RWPE1 (cell line): ENCODE results near the gene HS3ST1.

Experiments
- CTCF ChIA-PET: fragments of 350-600 bp; sonication (Branson Sonifier 250); formaldehyde crosslinking; extraction: SDS; loops from one replicate; lab custom pipeline; 2021; lab: Yijun Ruan, JAX
- POLR2A ChIA-PET: fragments of 400-600 bp; formaldehyde crosslinking; extraction: SDS; loops from one replicate; lab custom pipeline; 2020; ENCODE audit warnings: antibody characterized with exemption; ENCODE audit not compliant: low non-redundant PET; lab: Yijun Ruan, JAX
- DNase-seq: peaks from one replicate; pipeline ENCODE4 v3.0.0; 2012; ENCODE audit warnings: low spot score
- H3K27ac ChIP-seq: fragments of 450-650 bp; 2 replicates; pipeline ENCODE4 v1.5.1; 2017
- CTCF ChIP-seq: fragments of 450-650 bp; conservative IDR thresholded peaks from 2 replicates; pipeline ENCODE4 v1.5.1; 2017; ENCODE audit warnings: low read depth, mild to moderate bottlenecking

HS3ST1 gene

GRCh38 chr4:11438647-11439046, 10.0 kb upstream of the HS3ST1 start:
- no peak for DNase-seq
- CTCF ChIA-PET = no interaction called here
- no peak overlapping the region for H3K27ac ChIP-seq
- POLR2A ChIA-PET = no interaction called here
- TF ChIP-seq CTCF = no peak

- no peak overlapping the region for H3K27ac ChIP-seq
- POLR2A ChIA-PET = no interaction called here
- TF ChIP-seq CTCF = no peak
- CTCF ChIA-PET = interaction anchor here (0.6 kb wide), 1 partner anchor 520 kb away, joined by 3 read pairs; no protein-coding TSS in a partner anchor
- no peak for DNase-seq
These were observed 8.0 kb upstream of the HS3ST1 start for GRCh38 chr4:11436673-11437072.

GRCh38 chr4:11436084-11436483, 7.4 kb upstream of the HS3ST1 start:
- ChIA-PET POLR2A (no interaction called here), CTCF (interaction anchor here (0.6 kb wide), 1 partner anchor 521 kb away, joined by 3 read pairs; no protein-coding TSS in a partner anchor)
- H3K27ac ChIP-seq = no peak overlapping the region
- no peak for DNase-seq
- no peak for TF ChIP-seq CTCF

- no peak for TF ChIP-seq CTCF
- POLR2A ChIA-PET = no interaction called here
- no peak for DNase-seq
- H3K27ac ChIP-seq = no peak overlapping the region
- CTCF ChIA-PET = no interaction called here
These were observed 6.9 kb upstream of the HS3ST1 start for GRCh38 chr4:11435557-11435956.

- no peak for TF ChIP-seq CTCF
- DNase-seq = no peak
- ChIA-PET POLR2A (no interaction called here), CTCF (no interaction called here)
- H3K27ac ChIP-seq = no peak overlapping the region
These were observed 2.4 kb upstream of the HS3ST1 start for GRCh38 chr4:11431111-11431510.

- no peak for DNase-seq
- H3K27ac ChIP-seq = no peak overlapping the region
- TF ChIP-seq CTCF = no peak
- POLR2A ChIA-PET = no interaction called here
- CTCF ChIA-PET = no interaction called here
These were observed 1.8 kb upstream of the HS3ST1 start for GRCh38 chr4:11430536-11430935.
